Brain pericyte (primary cell): ENCODE measurements around the gene CD38.
"Not testable (repeated sequence)": the region's sequence is repeated elsewhere in the genome, so short reads cannot be mapped to it uniquely, and the experiment has no call there.

Source experiments
- DNase-seq: peaks from one replicate; pipeline ENCODE4 v3.0.0-alpha.2; 2012; ENCODE audit warnings: low read depth, low spot score

The CD38 gene

GRCh38 chr4:15762460-15762859, 15.7 kb upstream of the CD38 start:
- not testable (repeated sequence) for DNase-seq

- no peak for DNase-seq
Observed at GRCh38 chr4:15765391-15765790, 12.7 kb upstream of the CD38 start.

DNA sequence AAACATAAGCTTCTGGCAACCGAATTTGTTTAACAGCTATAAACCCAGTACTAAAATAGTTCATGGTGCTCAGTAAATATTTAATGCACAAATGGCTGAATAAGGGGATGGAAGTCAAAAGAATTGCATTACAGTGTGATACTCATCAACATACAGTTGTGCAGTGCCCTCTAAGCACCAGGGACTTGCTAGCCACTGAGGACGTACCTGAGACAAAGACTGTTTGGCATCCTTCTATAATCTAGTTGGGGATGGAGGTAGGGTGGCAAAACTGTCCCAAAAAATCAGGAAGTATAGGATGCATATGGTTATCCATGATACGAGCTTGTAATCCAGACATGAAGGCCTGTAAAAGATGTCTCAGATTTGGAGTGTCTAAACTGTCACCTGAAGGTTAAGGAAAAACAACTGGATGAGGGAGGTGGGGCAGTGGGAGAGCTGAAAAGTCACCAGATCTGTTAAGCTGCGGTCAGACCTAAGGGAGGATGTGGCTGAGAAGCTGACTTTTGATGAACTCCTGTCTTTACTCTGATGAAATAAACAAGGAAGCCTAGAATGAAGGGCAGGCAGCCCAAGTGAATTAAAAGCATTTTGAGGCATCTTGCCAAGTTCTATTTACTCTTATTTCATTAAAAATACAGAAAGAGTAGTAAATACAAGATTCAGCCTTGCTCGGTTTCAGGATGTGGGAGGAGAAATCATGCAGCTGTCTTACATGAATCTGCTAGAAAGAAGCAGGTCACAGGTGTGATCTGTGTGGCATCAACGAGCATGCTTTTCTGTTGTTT, 12.0 kb upstream of the CD38 start:
- DNase-seq: no peak

- no peak for DNase-seq
Observed at GRCh38 chr4:15766821-15767220, 11.3 kb upstream of the CD38 start.

DNA sequence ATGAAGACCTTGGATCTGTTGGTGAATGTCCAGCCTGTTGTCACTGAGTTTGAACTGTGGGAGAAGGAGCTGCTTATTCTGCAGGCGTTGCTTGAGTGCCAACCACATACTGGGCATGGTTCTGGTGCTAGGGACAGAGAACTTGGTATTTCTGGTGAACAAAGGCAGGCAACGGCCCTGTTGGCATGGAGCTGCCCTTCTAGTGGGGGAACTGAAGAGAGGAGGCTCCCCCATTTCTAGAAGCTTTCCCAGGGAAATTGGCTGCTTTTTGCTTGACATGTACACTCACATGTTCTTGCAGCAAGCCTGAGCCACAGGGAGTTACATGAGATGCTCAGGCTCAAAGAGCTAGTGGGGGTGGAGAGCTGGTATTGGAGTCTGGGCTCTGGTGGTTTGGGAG, 8.9 kb upstream of the CD38 start:
- DNase-seq: no peak

DNA sequence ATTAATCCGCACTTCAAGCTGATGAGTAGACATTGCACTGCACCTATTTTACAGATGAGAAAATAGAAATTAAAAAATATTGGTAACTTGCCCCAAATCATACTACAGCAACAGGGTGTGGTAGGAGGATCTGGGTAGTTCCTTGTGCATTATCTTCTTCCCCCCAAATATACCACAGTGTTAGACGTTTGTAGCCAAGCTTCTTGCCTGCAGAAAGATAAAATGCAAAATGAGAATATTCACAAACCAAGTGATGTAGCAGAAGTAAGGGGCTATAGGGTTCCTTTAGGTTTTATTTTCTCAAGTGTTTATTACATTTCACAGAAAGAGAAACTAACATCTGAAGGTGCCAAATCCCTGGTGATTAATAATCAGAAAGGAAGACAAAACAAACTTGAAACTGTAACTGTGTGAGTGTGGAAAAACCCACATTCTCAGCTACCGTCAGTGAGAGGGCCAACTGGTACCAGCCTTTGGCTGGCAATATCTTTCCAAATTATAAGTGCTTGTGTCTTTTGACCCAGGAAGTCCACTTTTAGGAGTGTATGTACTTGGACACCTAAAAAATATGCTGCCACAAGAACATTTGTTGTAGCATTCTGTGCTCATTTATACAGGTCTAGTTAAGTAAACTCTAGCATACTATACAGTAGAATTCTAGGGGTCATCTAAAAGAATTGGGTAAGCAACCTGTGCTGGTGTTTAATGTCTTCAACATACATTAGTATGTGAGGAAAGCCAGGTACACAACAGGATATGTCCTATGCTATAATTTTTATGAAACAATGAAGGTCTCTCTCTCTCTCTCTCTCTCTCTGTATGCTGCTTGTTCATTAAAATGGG, 6.7 kb upstream of the CD38 start:
- DNase-seq: no peak

- no peak for DNase-seq
Observed at GRCh38 chr4:15774020-15774420, 4.1 kb upstream of the CD38 start.

DNA sequence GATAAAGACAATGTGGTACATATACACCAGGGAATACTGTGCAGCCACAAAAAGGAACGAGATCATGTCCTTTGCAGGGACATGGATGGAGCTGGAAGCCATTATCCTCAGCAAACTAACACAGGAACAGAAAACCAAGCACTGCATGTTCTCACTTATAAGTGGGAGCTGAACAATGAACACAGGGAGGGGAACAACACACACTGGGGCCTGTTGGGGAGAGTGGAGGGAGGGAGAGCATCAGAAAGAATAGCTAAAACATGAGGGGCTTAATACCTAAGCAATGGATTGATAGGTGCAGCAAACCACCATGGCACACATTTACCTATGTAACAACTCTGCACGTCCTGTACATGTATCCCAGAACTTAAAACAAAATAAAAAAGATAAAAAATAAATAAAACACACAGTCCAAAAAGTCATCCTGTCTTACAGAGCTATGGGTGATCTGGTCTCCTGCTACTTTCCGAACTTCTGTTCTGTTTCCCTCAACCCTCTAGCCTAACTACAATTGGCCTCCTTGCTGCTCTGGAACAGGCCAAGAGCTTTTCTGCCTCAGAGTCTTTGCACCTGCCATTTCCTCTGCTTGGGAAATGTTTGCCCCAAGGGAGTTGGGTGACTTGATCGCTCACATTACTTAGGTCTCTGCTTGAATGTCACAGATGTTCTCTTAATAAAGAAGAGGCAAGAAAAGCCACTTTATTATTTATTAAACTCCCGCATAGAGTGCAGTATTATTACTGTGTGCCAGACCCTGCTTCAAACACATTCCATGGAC, 1.1 kb upstream of the CD38 start:
- no peak for DNase-seq

- no peak for DNase-seq
Observed at GRCh38 chr4:15777697-15778288, 335 bp upstream of the CD38 start.

GRCh38 chr4:15779306-15779705, 1.2 kb downstream of the CD38 start:
- no peak for DNase-seq

DNA sequence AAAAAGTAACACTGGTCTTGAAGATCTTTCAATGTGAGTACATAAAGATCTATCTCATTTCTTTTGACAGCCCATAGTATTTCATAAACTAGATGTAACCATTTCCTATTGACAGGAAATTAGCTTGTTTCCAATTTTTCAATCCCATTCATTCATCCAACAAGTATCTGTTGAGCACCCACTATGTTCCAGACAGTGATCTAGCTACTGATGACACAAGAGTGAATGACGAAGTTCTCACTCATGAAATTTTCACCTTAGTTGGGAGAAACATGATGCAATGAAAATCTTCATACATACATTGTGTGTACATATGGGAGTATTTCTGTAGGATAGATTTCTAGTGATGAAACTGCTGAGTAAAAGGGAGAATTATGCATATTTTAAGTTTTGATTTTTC, 1.7 kb downstream of the CD38 start:
- no peak for DNase-seq

DNA sequence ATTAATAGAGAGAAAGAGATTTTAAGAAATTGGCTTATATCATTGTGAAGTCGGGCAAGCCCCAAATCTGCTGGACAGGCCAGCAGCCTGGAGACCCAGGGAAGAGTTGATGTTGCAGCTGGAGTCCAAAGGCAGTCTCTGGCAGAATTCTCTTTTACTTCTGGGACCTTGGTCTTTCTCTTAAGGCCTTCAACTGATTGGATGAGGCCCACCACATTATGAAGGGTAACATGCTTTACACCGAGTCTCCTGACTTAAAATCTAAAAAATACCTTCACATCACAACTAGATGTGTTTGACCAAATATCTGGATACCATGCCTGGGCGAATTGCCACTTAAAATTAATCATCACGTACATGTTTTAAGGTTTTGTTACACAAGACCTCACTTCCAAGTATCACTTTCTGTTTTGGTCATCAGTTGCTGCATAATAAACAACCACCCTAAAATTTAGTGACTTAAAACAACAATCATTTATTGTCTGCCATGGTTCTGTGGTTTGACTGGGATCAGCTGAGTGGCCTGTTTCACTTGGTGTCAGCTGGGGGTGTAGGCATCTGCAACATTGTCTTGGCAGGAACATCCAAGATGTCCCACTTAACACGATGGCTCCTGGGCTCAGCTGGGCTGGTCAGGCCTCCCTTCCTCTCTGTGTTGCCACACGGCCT, 3.4 kb downstream of the CD38 start:
- no peak for DNase-seq

DNA sequence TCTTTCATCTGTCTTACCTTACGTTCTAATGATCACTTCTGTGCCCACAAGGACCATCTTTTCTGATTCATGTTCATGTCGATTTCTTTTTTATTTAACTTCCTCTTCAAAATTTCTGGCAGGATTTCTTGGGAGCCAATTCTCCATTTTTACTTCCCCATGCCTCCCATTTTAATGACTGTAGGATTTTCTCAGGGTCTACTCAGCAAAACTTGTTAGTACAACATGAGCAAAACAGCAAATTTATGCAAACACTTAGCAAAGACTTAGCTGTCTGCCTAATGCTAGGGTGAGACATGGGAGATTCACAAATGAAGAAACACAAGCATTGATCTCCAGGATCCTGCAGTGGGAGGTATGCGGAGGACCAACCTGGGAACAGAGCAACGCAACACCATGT, 5.5 kb downstream of the CD38 start:
- DNase-seq: no peak

GRCh38 chr4:15784959-15785634, 7.0 kb downstream of the CD38 start:
- DNase-seq: no peak

DNA sequence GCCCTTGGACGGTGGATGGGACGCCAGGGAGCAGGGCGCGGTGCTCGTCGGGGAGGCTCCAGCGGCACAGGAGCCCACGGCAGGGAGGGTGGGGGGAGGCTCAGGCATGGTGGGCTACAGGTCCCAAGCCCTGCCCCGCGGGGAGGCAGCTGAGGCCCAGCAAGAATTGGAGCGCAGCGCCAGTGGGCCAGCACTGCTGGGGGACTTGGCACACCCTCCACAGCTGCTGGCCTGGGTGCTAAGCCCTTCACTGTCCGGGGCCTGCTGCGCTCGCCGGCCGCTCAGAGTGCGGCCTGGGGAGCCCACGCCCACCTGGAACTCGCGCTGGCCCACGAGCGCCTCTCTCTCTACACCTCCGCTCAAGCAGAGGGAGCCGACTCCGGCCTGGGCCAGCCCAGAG, 8.6 kb downstream of the CD38 start:
- no peak for DNase-seq

- DNase-seq: no peak
Observed at GRCh38 chr4:15792974-15793373, 14.8 kb downstream of the CD38 start.

DNA sequence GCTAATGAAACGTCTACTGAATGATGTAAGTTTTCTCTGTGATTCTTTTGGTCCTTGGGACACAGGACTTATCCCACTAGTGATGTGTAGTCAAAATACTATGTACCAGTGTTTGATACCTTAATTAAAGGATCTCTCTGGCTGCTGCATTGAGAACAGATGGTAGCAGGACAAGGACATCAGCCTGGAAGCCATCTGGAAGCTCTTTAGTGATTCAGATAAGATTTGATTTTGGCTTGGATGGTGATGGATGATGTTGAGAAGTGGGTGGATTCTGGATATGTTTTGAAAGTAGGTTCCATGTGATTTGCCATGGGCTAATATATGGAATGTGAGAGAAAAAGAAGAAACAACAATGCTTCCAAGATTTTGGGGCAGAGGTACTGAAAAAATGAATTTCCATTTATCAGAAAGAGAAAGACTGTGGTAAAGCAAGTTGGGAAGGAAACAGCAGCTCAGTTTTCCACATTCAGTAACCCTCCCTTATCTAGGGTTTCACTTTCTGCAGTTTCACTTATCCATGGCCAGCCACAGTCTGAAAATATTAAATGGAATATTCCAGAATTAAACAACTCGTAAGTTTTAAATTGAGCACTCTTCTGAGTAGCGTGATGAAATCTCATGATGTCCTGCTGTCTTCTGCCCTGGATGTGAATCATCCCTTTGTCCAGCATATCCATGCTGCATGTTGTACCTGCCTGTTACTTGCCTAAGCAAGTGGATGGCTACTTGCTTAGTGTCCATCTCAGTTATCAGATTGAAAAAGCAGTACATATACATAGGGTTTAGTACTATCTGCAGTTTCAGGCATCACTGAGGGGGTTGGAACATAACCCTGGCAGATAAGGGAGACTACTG, 15.6 kb downstream of the CD38 start:
- no peak for DNase-seq

GRCh38 chr4:15794426-15794825, 16.3 kb downstream of the CD38 start:
- DNase-seq: no peak

GRCh38 chr4:15794905-15795304, 16.8 kb downstream of the CD38 start:
- no peak for DNase-seq

DNA sequence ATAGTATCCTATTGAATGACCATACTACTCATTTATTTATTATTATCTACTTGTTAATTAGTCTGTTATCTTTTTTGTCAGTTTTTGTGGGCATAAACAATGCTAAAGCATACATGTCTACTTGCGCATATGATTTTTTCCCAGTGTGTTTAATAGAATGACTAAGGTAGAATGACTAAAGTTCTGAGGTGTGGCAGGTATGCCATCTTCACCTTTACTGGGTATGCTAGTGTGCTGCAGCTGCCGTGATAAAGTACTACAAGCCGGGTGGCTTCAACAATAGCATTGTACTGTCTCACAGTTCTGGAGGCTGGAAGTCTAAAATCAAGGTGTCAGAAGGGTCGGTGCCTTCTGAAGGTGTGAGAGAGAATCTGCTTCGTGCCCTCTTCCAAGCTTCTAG, 19.2 kb downstream of the CD38 start:
- no peak for DNase-seq
